K562 (cell line): ENCODE results near the gene TNN. TPM values are rescaled to one million over a fixed set of nuclear protein-coding genes. Genes with fewer than 3 reads are reported as not detected.

Experiments
- ASH1L ChIP-seq: fragments of 450-650 bp; IDR thresholded peaks from 2 replicates; pipeline ENCODE4 v1.6.1; 2018; ENCODE audit warnings: borderline replicate concordance, mild to moderate bottlenecking, low read depth; ENCODE audit not compliant: partially characterized antibody
- CCAR2 ChIP-seq: fragments of 200-400 bp; formaldehyde crosslinking; IDR thresholded peaks from 2 replicates; pipeline ENCODE4 v1.6.1; 2017; ENCODE audit warnings: mild to moderate bottlenecking, low read depth, low read length
- COPS2 ChIP-seq: fragments of 450-650 bp; conservative IDR thresholded peaks from 2 replicates; pipeline ENCODE4 v1.6.1; 2016; ENCODE audit warnings: mild to moderate bottlenecking, moderate library complexity
- ELF1 ChIP-seq: fragments of 200-800 bp; sonication (Bioruptor generic); IDR thresholded peaks from 2 replicates; pipeline ENCODE4 v1.6.1; 2016; ENCODE audit warnings: missing genetic modification characterization, missing compliant biosample characterization
- HMGN3 ChIP-seq: IDR thresholded peaks from 2 replicates; pipeline ENCODE4 v1.6.1; 2011; ENCODE audit warnings: borderline replicate concordance, low read depth, mild to moderate bottlenecking, mixed read lengths, low read length; ENCODE audit not compliant: insufficient read length; ENCODE audit errors: extremely low read depth
- HNRNPLL ChIP-seq: fragments of 200-400 bp; formaldehyde crosslinking; IDR thresholded peaks from 2 replicates; pipeline ENCODE4 v1.6.1; 2017; ENCODE audit warnings: low read length, low read depth, mild to moderate bottlenecking; ENCODE audit not compliant: poor library complexity, severe bottlenecking
- KDM1A ChIP-seq, 2 experiments: fragments of 450-650 bp; IDR thresholded peaks; 2 replicates each; pipeline ENCODE4 v1.6.1; 2016; ENCODE audit warnings: mild to moderate bottlenecking in 2 of 2
- MAFK ChIP-seq: IDR thresholded peaks from 2 replicates; pipeline ENCODE4 v1.6.1; 2011; ENCODE audit warnings: low read length, improper control_type of control experiment
- MEF2D ChIP-seq: conservative IDR thresholded peaks from 2 replicates; pipeline ENCODE4 v1.6.1; 2016; ENCODE audit warnings: low read depth, missing genetic modification characterization, missing compliant biosample characterization
- NR3C1 ChIP-seq: sonication (generic); formaldehyde crosslinking; IDR thresholded peaks from 2 replicates; pipeline ENCODE4 v1.8.1; 2022; ENCODE audit warnings: missing genetic modification reagents
- RBM34 ChIP-seq: fragments of 200-400 bp; formaldehyde crosslinking; IDR thresholded peaks from 2 replicates; pipeline ENCODE4 v1.6.1; 2018; ENCODE audit warnings: low read length, borderline replicate concordance; ENCODE audit not compliant: insufficient read depth
- RCOR1 ChIP-seq, 2 experiments: IDR thresholded peaks; 2 replicates each; pipeline ENCODE4 v1.6.1; 2012; ENCODE audit warnings: low read depth in 2 of 2, low read length in 2 of 2, borderline replicate concordance in 1 of 2, improper control_type of control experiment in 1 of 2
- XRCC5 ChIP-seq: fragments of 200-400 bp; formaldehyde crosslinking; IDR thresholded peaks from 2 replicates; pipeline ENCODE4 v1.6.1; 2017; ENCODE audit warnings: low read depth, mild to moderate bottlenecking, low read length
- ZBTB26 ChIP-seq: fragments of 450-650 bp; formaldehyde crosslinking; IDR thresholded peaks from 2 replicates; pipeline ENCODE4 v1.4.0; 2022; ENCODE audit warnings: missing genetic modification characterization
- ZNF609 ChIP-seq: sonication (generic); formaldehyde crosslinking; IDR thresholded peaks from 2 replicates; pipeline ENCODE4 v1.8.1; 2023; ENCODE audit warnings: missing genetic modification reagents, mild to moderate bottlenecking, borderline replicate concordance
- polyA plus RNA-seq, 8 experiments: library from polyadenylated mRNA; depleted of rRNA in 4 of 8; stranded (reverse) in 5 of 8; unstranded in 3 of 8; fragments of >200 nt; fragmentation: Nextera tagmentation in 2 of 8; fragmentation: Illumina TruSeq in 1 of 8; extraction: Ambion mirVana in 2 of 8; extraction: Trizol in 1 of 8; gene quantifications; 2 replicates each; pipeline versions ENCODE4 v1.2.1 to v1.2.3, GENCODE V29; 2011 to 2014; ENCODE audit warnings: inconsistent platforms in 1 of 8, missing spikeins in 1 of 8
- total RNA-seq, 7 experiments: library from RNA; depleted of rRNA in 6 of 7; stranded (reverse); fragments of >200 nt in 6 of 7; fragmentation: Illumina TruSeq in 2 of 7; extraction: Trizol in 2 of 7; gene quantifications; 2 replicates each; pipeline versions ENCODE4 v1.2.1 to v1.2.3, GENCODE V29; 2011 to 2021; ENCODE audit warnings: low replicate concordance in 1 of 7
- TF ChIP-seq, protein P1 (sequence below), 2 experiments: fragments of 250-450 bp in 1 of 2; fragments of 450-650 bp in 1 of 2; sonication (Bioruptor Pico) in 1 of 2; IDR thresholded peaks; 2 replicates each; pipeline versions ENCODE4 v1.6.1 to v1.8.0; 2016 to 2021; ENCODE audit warnings: mild to moderate bottlenecking in 2 of 2, moderate library complexity in 2 of 2, missing compliant biosample characterization in 1 of 2, missing genetic modification characterization in 1 of 2
- TF ChIP-seq, protein P2 (sequence below), 2 experiments: IDR thresholded peaks in 1 of 2; conservative IDR thresholded peaks in 1 of 2; 2 replicates each; pipeline ENCODE4 v1.6.1; 2016; ENCODE audit warnings: low read depth in 2 of 2, mild to moderate bottlenecking in 1 of 2, missing compliant biosample characterization in 1 of 2, missing genetic modification characterization in 1 of 2, moderate library complexity in 1 of 2

Gene TNN
- total and polyA plus RNA-seq, 9 of the 15 experiments (the other 6 are each of a cell fraction or from before 2014, with no cell fraction given): 0.01 to 0.09 (median 0.07) TPM; not detected in 4

DNA sequence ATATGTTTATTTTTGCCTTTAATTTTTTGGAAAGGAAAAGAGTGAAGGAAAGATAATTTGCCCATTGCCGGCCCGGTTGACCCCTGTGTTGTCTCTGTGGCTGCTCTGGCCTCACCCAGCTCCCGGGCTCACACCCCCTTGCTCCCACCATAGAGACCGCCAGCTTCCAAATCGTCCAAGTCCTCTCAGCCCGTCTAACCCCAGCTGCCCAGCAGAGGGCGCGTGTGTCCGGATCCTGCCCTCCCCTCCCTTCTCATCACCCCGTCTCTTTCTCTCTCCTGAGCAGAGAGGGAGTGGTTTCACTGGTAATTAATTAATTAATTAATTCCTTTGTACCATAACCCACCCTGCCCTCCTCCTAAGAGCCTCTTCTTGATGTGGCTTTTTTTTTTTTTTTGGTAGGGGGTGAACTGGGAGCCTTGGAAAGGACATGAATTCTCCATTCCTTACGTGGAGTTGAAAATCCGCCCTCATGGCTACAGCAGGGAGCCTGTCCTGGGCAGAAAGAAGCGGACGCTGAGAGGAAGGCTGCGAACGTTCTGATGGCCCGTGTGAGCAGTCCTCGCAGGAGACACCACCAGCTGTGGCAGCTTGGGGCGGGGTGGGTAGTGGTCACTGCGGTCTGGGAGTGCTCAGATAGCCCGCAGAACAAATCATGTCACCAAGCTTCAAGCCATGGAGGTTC, 79.0 kb downstream of the TNN start (continued):
- TF ChIP-seq ELF1 (tag) (no peak), ZBTB26 (CRISPR knock-in tag) (no peak), XRCC5 (peak; percentile 89), HMGN3 (no peak), CCAR2 (no peak), MAFK (no peak), ASH1L (no peak), RBM34 (no peak), HNRNPLL (no peak), RCOR1 (IDR thresholded peaks at IDR 0.05; ENCODE audit: borderline replicate concordance in 1 of 2, low read depth in 2 of 2, low read length in 2 of 2) (0 out of 4 replicates have a peak, but pooled peaks of 1 of the 2 experiments have one; percentile 19), MEF2D (tag) (no peak), COPS2 (no peak), ZNF609 (no peak), KDM1A (IDR thresholded peaks at IDR 0.05) (no peak), NR3C1 (CRISPR knock-in tag) (no peak)
- TF ChIP-seq, protein P1, sequence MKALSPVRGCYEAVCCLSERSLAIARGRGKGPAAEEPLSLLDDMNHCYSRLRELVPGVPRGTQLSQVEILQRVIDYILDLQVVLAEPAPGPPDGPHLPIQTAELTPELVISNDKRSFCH (CRISPR knock-in tag; IDR thresholded peaks at IDR 0.05): no peak
- TF ChIP-seq, protein P1 (tag; IDR thresholded peaks at IDR 0.05): no peak
- TF ChIP-seq, protein P2, sequence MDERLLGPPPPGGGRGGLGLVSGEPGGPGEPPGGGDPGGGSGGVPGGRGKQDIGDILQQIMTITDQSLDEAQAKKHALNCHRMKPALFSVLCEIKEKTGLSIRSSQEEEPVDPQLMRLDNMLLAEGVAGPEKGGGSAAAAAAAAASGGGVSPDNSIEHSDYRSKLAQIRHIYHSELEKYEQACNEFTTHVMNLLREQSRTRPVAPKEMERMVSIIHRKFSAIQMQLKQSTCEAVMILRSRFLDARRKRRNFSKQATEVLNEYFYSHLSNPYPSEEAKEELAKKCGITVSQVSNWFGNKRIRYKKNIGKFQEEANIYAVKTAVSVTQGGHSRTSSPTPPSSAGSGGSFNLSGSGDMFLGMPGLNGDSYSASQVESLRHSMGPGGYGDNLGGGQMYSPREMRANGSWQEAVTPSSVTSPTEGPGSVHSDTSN (CRISPR knock-in tag; IDR thresholded peaks at IDR 0.05; ENCODE audit: low read depth): no peak
- TF ChIP-seq, protein P2 (tag; conservative IDR thresholded peaks at IDR 0.05; ENCODE audit: low read depth): no peak
